Common myeloid progenitor, CD34-positive (primary cell): Measurements from ENCODE around the gene KRT83.
A peak's percentile ranks its signal among the peaks of the same experiment; 100 is the strongest.

Experiments
- CTCF ChIA-PET: fragments of 350-600 bp; sonication (Branson Sonifier 250); formaldehyde crosslinking; loops from one replicate; lab custom pipeline; 2021; ENCODE audit warnings: antibody characterized with exemption; lab: Charles Lee
- POLR2A ChIA-PET: fragments of 350-600 bp; sonication (Branson Sonifier 250); formaldehyde crosslinking; loops from one replicate; lab custom pipeline; 2021; ENCODE audit warnings: antibody characterized with exemption; lab: Charles Lee
- DNase-seq, 3 donors: peaks; one replicate each; pipeline versions ENCODE4 v3.0.0 to v3.0.0-alpha.2; 2013
- H3K27ac ChIP-seq, 2 experiments: 1 replicate in 1 of 2; 2 replicates in 1 of 2; pipeline ENCODE4 v1.7.0; 2013; ENCODE audit warnings: inconsistent platforms in 2 of 2, low read length in 2 of 2, mild to moderate bottlenecking in 2 of 2, low read depth in 1 of 2, moderate library complexity in 1 of 2; ENCODE audit not compliant: severe bottlenecking in 2 of 2, insufficient read depth in 1 of 2, poor library complexity in 1 of 2
- H3K27me3 ChIP-seq, 5 experiments: replicated peaks in 2 of 5; 1 replicate in 3 of 5; 2 replicates in 2 of 5; pipeline versions ENCODE4 v1.6.1 to v1.7.0; 2013; ENCODE audit warnings: low read length in 4 of 5, mild to moderate bottlenecking in 2 of 5, moderate library complexity in 2 of 5, inconsistent platforms in 1 of 5; ENCODE audit not compliant: insufficient read depth in 5 of 5, control insufficient read depth in 4 of 5
- H3K36me3 ChIP-seq, 4 experiments: 1 replicate in 2 of 4; 2 replicates in 2 of 4; pipeline versions ENCODE4 v1.6.1 to v1.7.0; 2013; ENCODE audit warnings: low read length in 3 of 4, control low read depth in 1 of 4, mild to moderate bottlenecking in 1 of 4; ENCODE audit not compliant: control insufficient read depth in 4 of 4, insufficient read depth in 4 of 4
- H3K4me1 ChIP-seq, 4 experiments: 1 replicate in 3 of 4; 2 replicates in 1 of 4; pipeline versions ENCODE4 v1.6.1 to v1.7.1; 2013; ENCODE audit warnings: low read length in 3 of 4, mild to moderate bottlenecking in 3 of 4, control low read depth in 1 of 4, inconsistent platforms in 1 of 4, moderate library complexity in 1 of 4; ENCODE audit not compliant: control insufficient read depth in 4 of 4, insufficient read depth in 4 of 4; ENCODE audit errors: control extremely low read depth in 1 of 4
- H3K4me3 ChIP-seq, 7 experiments: 1 replicate in 4 of 7; 2 replicates in 3 of 7; pipeline versions ENCODE4 v1.5.1 to v1.7.0; 2013; ENCODE audit warnings: mild to moderate bottlenecking in 7 of 7, low read length in 6 of 7, moderate library complexity in 6 of 7, inconsistent platforms in 2 of 7, low read depth in 2 of 7, control low read depth in 1 of 7; ENCODE audit not compliant: insufficient read depth in 4 of 7, control insufficient read depth in 1 of 7; ENCODE audit errors: extremely low read depth in 1 of 7
- H3K9me3 ChIP-seq, 5 experiments: 1 replicate in 4 of 5; 2 replicates in 1 of 5; pipeline versions ENCODE4 v1.6.1 to v1.7.1; 2013; ENCODE audit warnings: low read length in 4 of 5, mild to moderate bottlenecking in 2 of 5, inconsistent platforms in 1 of 5, low read depth in 1 of 5, moderate library complexity in 1 of 5; ENCODE audit not compliant: control insufficient read depth in 4 of 5, insufficient read depth in 2 of 5; ENCODE audit errors: control extremely low read depth in 1 of 5
- WGBS: methylation state at CpG from one replicate; pipeline ENCODE4 v1.1.5; 2013; ENCODE audit not compliant: insufficient coverage; 5-methylcytosine and 5-hydroxymethylcytosine counted together

KRT83 gene

DNA sequence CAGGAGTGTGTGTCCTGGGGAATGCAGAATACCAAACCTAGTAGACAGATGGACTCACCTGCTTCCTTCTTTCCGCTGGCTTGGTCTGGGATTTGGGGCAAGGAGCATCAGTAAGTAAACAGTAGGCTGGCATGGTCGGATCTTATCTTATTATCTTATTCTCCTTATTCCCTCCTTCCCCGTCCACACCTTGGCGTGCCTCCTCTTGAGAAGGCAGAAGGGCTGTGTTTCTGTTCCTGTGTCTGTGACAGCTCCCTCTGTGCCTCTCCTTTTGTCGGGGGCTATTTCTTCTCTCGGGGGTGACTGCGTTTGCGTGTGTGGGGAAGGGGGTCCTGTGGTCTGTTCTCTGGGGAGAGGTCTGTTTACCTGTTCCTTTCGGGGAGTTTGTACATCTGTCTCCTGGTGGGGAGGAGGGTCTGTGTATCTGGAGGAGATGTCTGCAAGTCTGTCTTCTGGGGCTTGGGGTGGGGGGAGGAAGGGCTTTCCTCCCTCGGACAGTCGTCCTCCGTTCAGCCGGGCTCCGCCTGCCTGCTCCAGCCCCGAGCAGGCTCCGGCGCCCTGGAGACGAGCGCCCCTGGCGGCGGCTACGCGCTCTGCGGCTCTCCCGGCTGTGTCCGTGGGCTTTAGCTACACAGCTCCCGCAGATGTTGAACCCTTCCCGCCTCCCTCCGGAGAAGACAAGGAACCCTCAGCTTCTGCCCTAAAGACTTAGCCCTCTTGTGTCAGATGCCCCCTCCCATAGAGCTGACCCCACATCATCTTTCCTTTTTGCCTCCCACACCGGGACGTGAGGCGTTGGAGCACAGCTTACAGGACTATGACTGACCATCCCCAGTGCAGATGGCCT, 42.4 kb downstream of the KRT83 start:
- WGBS, result 11% methylated on average over 21 of the region's 32 CpGs
- peak; percentile 45 to 69 (median 61) for DNase-seq
- peak overlapping the region in 1 of 7 experiments; percentile 47 for H3K4me3 ChIP-seq
- no peak overlapping the region for H3K27ac ChIP-seq
- peaks cover 0 to 7% (median 0%) of the 10 kb centered on the region in 4 experiments for H3K4me1 ChIP-seq
- H3K27me3 ChIP-seq, result peaks cover 0 to 20% (median 10%) of the 10 kb centered on the region in 5 experiments
- POLR2A ChIA-PET, result no interaction called here
- no peaks in the 10 kb centered on the region for H3K36me3 ChIP-seq
- CTCF ChIA-PET, result interaction anchor here (0.6 to 9.0 kb wide), 40 partner anchors 8 to 722 kb away, joined by 3 to 133 read pairs (median 5); partner anchors contain the start of gene KRT7
- H3K9me3 ChIP-seq, result no peaks in the 10 kb centered on the region

DNA sequence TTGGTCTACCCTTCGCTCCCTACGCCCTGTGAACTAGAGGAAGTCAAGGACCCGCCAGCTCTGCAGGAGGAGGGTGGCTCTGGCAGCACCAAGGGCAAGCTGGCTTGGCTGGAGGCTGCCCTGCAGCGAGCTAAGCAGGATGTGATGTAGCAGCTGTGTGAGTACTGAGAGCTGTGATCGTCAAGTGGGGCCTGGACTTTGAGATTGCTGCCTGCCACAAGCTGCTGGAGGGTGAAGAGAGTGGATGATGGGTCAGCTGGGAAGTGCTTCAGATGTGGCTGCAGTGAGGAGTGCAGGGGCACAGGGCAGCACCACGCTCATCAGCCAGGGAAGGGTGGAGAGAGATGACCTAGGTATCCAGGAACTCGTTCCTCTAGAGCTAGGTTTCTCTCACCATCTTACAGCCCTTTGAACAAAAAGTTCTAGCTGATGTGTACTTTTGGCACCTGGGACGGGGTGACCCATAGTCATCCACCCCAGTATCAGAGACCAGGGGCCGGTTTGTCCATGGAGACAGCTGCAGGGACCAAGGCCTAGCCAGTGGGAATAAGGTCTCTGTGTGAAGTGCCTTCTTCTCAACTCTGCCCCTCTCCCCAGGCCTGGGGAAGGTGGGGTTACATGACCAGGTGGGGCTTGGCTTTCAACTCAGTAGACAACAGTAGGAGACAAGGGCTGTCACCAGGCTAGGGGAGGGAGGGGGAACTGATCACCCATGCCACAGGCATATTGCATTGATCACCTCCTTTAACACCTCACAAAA, 43.5 kb downstream of the KRT83 start:
- peak in 2 of 3 donors; percentile 23 to 37 for DNase-seq
- ChIA-PET CTCF (interaction anchor here (0.6 to 9.0 kb wide), 20 partner anchors 7 to 121 kb away, joined by 3 to 133 read pairs (median 8); no protein-coding TSS in a partner anchor), POLR2A (interaction anchor here (0.9 kb wide), 1 partner anchor 54 kb away, joined by 3 read pairs; no protein-coding TSS in a partner anchor)
- peaks cover 0 to 7% (median 0%) of the 10 kb centered on the region in 4 experiments for H3K4me1 ChIP-seq
- H3K27me3 ChIP-seq, result peaks cover 2 to 20% (median 10%) of the 10 kb centered on the region in 5 experiments
- no peak overlapping the region for H3K4me3 ChIP-seq
- WGBS, result 58% methylated on average over 7 of the region's 9 CpGs
- H3K36me3 ChIP-seq, result no peaks in the 10 kb centered on the region
- no peaks in the 10 kb centered on the region for H3K9me3 ChIP-seq
- no peak overlapping the region for H3K27ac ChIP-seq

DNA sequence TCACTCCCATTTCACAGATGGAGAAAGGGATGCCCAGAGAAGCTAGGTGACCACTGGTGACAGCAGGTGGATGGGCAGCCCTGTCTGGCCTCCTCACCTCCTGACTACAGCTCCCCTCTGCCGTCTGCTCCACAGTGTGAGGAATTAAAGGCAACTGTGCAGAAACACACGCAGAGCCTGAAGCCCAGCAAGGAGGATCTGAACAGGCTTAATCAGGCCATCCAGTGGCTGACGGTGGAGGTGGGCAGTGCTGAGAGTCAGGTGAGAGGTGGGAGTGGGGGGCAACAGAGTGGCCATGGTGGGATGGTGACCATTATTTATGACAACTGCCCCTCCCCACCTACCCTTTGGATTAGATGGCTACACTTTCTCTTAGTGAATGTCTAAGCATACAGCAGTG, 45.5 kb downstream of the KRT83 start:
- no peak for DNase-seq
- H3K27ac ChIP-seq, result no peak overlapping the region
- CTCF ChIA-PET, result interaction anchor here (1.2 to 9.0 kb wide), 4 partner anchors 12 to 51 kb away, joined by 3 to 133 read pairs (median 26); no protein-coding TSS in a partner anchor
- POLR2A ChIA-PET, result no interaction called here
- H3K4me1 ChIP-seq, result peaks cover 0 to 7% (median 0%) of the 10 kb centered on the region in 4 experiments
- H3K36me3 ChIP-seq, result no peaks in the 10 kb centered on the region
- peaks cover 2 to 20% (median 10%) of the 10 kb centered on the region in 5 experiments for H3K27me3 ChIP-seq
- H3K9me3 ChIP-seq, result no peaks in the 10 kb centered on the region
- H3K4me3 ChIP-seq, result no peak overlapping the region
- 88% methylated on average over 1 of the region's 3 CpGs for WGBS

DNA sequence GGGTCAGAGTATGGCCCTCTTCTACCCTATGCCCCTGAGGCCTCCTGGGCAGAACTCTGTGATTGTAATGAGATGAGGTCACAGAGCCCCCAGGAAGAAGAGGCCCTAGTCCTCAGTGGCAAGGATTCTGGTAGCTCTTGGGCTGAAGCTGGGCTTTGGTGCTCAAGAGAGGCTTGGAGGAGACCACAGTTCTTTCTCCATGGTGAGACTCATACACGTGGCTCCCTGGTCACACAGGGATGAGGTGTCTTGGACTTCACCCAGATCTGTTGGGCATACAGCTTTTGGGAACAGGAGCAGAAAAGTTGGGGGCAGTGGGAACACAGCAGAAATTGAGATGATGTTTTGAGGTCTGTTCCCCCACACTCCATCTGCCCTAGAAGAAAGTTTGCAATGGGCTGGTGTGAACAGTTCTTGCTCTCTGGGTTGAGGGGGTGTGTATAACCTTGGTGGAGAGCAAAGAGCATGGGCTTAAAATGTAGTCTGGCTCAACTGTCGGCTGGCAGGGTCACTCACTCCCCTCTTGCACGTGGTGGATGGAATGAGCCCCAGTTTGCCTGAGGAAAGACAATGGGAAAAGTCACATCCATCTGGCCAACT, 46.6 kb downstream of the KRT83 start, which contains the start of gene KRT86:
KRT86 (plus strand) TSS at position 125 of the 600 bp plus-strand sequence. CDS start 27,272 bp downstream, outside the sequence.
- Histone ChIP-seq H3K4me3 (no peak within 1 kb of the TSS), H3K4me1 (peaks cover 0 to 7% (median 0%) of the 10 kb centered on the region in 4 experiments), H3K27me3 (peaks cover 2 to 18% (median 6%) of the 10 kb centered on the region in 5 experiments), H3K27ac (no peak within 1 kb of the TSS), H3K9me3 (no peaks in the 10 kb centered on the region), H3K36me3 (no peaks in the 10 kb centered on the region)
- POLR2A ChIA-PET, result no interaction called here
- DNase-seq, result no peak
- CTCF ChIA-PET, result interaction anchor here (1.0 to 9.0 kb wide), 7 partner anchors 10 to 117 kb away, joined by 3 to 133 read pairs (median 4); no protein-coding TSS in a partner anchor
- WGBS, result 93% methylated on average over 2 of the region's 3 CpGs

DNA sequence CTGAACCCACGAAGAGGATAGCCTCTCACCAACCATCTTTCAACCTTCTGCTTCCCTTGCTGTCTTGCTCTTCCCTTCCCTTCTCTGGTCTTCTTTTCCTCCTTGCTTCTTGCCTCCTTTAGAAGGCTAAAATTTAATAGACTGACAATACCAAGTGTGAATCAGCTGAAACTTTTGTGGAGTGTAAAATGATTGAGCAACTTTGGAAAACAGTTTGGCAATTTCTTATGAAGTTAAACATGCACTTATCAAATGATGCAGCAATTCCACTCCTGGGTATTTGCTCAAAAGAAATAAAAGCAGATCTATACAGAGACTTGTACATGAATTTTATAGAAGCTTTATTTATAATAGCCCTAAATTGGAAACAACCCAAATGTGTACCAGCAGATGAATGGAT, 50.0 kb downstream of the KRT83 start:
- ChIA-PET POLR2A (no interaction called here), CTCF (interaction anchor here (0.9 to 3.2 kb wide), 5 partner anchors 8 to 57 kb away, joined by 4 to 11 read pairs (median 5); no protein-coding TSS in a partner anchor)
- H3K27ac ChIP-seq, result no peak overlapping the region
- DNase-seq, result no peak
- no peak overlapping the region for H3K4me3 ChIP-seq
- H3K27me3 ChIP-seq, result peaks cover 0 to 9% (median 5%) of the 10 kb centered on the region in 5 experiments
- WGBS, result no CpG with 5 or more reads among the region's 1 CpG
- H3K36me3 ChIP-seq, result no peaks in the 10 kb centered on the region
- H3K4me1 ChIP-seq, result no peaks in the 10 kb centered on the region
- H3K9me3 ChIP-seq, result no peaks in the 10 kb centered on the region

DNA sequence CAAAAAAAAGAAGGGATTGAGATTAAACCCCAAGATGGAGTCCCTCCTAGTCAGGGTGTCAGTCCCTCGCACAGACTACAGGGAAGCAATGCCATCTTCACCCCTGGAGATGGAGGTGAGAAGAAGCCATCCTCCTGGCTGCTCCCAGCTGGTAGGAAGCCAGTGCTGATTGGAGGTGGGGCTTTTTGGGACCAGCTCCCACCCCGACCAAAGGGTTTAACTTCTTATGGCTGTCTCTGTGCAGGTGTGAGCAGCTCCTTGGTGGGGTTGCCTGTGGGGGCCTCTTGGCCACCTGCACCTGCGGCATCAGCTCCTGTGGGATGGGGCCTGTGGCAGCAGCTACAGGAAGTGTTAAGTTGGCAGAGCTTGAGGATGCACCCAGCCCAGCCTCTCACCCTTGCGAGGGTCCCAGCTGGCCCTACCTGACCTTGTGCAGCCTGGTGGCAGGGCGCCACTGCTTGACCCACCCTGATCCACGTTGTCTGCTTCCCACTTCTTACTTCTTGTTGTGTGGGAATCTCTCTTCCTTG, 50.6 kb downstream of the KRT83 start:
- no peak for DNase-seq
- no peaks in the 10 kb centered on the region for H3K9me3 ChIP-seq
- POLR2A ChIA-PET, result interaction anchor here (1.1 kb wide), 1 partner anchor 10 kb away, joined by 4 read pairs; no protein-coding TSS in a partner anchor
- CTCF ChIA-PET, result interaction anchor here (0.7 to 3.2 kb wide), 4 partner anchors 8 to 53 kb away, joined by 3 to 11 read pairs (median 6); no protein-coding TSS in a partner anchor
- no peak overlapping the region for H3K4me3 ChIP-seq
- H3K27ac ChIP-seq, result no peak overlapping the region
- peaks cover 2 to 8% (median 5%) of the 10 kb centered on the region in 5 experiments for H3K27me3 ChIP-seq
- 96% methylated on average over 5 of the region's 6 CpGs for WGBS
- H3K36me3 ChIP-seq, result no peaks in the 10 kb centered on the region
- no peaks in the 10 kb centered on the region for H3K4me1 ChIP-seq
